A673 (cell line): ENCODE measurements around the gene C19orf44.

Source experiments
- EZH2 ChIP-seq: fragments of 200-600 bp; sonication (generic); IDR thresholded peaks from 2 replicates; pipeline ENCODE4 v1.6.1; 2017; ENCODE audit warnings: borderline replicate concordance, low read depth, mild to moderate bottlenecking, mixed read lengths, antibody characterized with exemption, low read length; ENCODE audit not compliant: poor library complexity, severe bottlenecking
- TF ChIP-seq, protein P1 (sequence below): fragments of 300-800, 200-600 bp; sonication (generic); conservative IDR thresholded peaks from 2 replicates; pipeline ENCODE4 v1.5.1; 2017; ENCODE audit warnings: low read depth, mild to moderate bottlenecking, antibody characterized with exemption, low read length, moderate library complexity, mixed read lengths

DNA sequence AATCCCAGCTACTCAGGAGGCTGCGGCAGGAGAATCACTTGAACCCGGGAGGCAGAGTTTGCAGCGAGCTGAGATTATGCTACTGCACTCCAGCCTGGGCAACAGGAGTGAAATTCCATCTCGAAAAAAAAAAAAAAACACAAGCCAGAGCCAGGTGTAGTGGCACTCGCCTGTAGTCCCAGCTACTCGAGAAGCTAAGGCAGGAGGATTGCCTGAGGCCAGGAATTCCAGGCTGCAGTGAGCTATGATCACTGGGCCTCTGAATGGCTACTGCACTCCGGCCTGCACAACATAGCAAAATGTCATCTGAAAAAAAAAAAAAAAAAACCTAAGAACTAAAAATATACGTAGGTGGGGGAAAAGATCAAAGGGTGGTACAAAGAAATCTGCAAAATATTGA is 43.9 kb upstream of the C19orf44 start:
- TF ChIP-seq, protein P1, sequence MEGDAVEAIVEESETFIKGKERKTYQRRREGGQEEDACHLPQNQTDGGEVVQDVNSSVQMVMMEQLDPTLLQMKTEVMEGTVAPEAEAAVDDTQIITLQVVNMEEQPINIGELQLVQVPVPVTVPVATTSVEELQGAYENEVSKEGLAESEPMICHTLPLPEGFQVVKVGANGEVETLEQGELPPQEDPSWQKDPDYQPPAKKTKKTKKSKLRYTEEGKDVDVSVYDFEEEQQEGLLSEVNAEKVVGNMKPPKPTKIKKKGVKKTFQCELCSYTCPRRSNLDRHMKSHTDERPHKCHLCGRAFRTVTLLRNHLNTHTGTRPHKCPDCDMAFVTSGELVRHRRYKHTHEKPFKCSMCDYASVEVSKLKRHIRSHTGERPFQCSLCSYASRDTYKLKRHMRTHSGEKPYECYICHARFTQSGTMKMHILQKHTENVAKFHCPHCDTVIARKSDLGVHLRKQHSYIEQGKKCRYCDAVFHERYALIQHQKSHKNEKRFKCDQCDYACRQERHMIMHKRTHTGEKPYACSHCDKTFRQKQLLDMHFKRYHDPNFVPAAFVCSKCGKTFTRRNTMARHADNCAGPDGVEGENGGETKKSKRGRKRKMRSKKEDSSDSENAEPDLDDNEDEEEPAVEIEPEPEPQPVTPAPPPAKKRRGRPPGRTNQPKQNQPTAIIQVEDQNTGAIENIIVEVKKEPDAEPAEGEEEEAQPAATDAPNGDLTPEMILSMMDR, result no peak
- no peak for TF ChIP-seq EZH2
